Measurements from ENCODE around the gene GRID2. TPM values are rescaled to one million over a fixed set of nuclear protein-coding genes. Genes with fewer than 3 reads are reported as not detected.

GRID2 gene
- total RNA-seq, 1 experiment from 2014 or later = not detected

GRCh38 chr4:92519727-92520126, 216.0 kb downstream of the GRID2 start:
- no peak for DNase-seq (ENCODE audit: extremely low read depth, low read depth)

GRCh38 chr4:92520563-92520962, 216.8 kb downstream of the GRID2 start:
- no peak for DNase-seq (ENCODE audit: extremely low read depth, low read depth)

GRCh38 chr4:92521941-92522340, 218.2 kb downstream of the GRID2 start:
- no peak for DNase-seq (ENCODE audit: extremely low read depth, low read depth)

GRCh38 chr4:92522356-92522755, 218.6 kb downstream of the GRID2 start:
- no peak for DNase-seq (ENCODE audit: extremely low read depth, low read depth)

- no peak for DNase-seq (ENCODE audit: extremely low read depth, low read depth)
Observed at GRCh38 chr4:92524131-92524530, 220.4 kb downstream of the GRID2 start.

GRCh38 chr4:92528541-92528940, 224.8 kb downstream of the GRID2 start:
- DNase-seq (ENCODE audit: extremely low read depth, low read depth) = no peak

GRCh38 chr4:92529510-92529909, 225.7 kb downstream of the GRID2 start:
- no peak for DNase-seq (ENCODE audit: extremely low read depth, low read depth)

GRCh38 chr4:92535599-92535998, 231.8 kb downstream of the GRID2 start:
- no peak for DNase-seq (ENCODE audit: extremely low read depth, low read depth)

GRCh38 chr4:92551616-92552015, 247.8 kb downstream of the GRID2 start:
- no peak for DNase-seq (ENCODE audit: extremely low read depth, low read depth)

GRCh38 chr4:92566269-92566668, 262.5 kb downstream of the GRID2 start:
- no peak for DNase-seq (ENCODE audit: extremely low read depth, low read depth)

- DNase-seq (ENCODE audit: extremely low read depth, low read depth) = no peak
Observed at GRCh38 chr4:92580816-92581215, 277.1 kb downstream of the GRID2 start.

GRCh38 chr4:92599044-92599443, 295.3 kb downstream of the GRID2 start:
- DNase-seq (ENCODE audit: extremely low read depth, low read depth) = peak; percentile 23

- DNase-seq (ENCODE audit: extremely low read depth, low read depth) = no peak
Observed at GRCh38 chr4:92600638-92601037, 296.9 kb downstream of the GRID2 start.

GRCh38 chr4:92606227-92606626, 302.5 kb downstream of the GRID2 start:
- no peak for DNase-seq (ENCODE audit: extremely low read depth, low read depth)

- no peak for DNase-seq (ENCODE audit: extremely low read depth, low read depth)
Observed at GRCh38 chr4:92615049-92615448, 311.3 kb downstream of the GRID2 start.

GRCh38 chr4:92618968-92619367, 315.2 kb downstream of the GRID2 start:
- no peak for DNase-seq (ENCODE audit: extremely low read depth, low read depth)

- DNase-seq (ENCODE audit: extremely low read depth, low read depth) = no peak
Observed at GRCh38 chr4:92629302-92629701, 325.5 kb downstream of the GRID2 start.

GRCh38 chr4:92634882-92635281, 331.1 kb downstream of the GRID2 start:
- no peak for DNase-seq (ENCODE audit: extremely low read depth, low read depth)

- DNase-seq (ENCODE audit: extremely low read depth, low read depth) = no peak
Observed at GRCh38 chr4:92636038-92636806, 332.5 kb downstream of the GRID2 start.

- DNase-seq (ENCODE audit: extremely low read depth, low read depth) = no peak
Observed at GRCh38 chr4:92641409-92641808, 337.6 kb downstream of the GRID2 start.

- DNase-seq (ENCODE audit: extremely low read depth, low read depth) = no peak
Observed at GRCh38 chr4:92646826-92647225, 343.1 kb downstream of the GRID2 start.

GRCh38 chr4:92651536-92651935, 347.8 kb downstream of the GRID2 start:
- DNase-seq (ENCODE audit: extremely low read depth, low read depth) = no peak

GRCh38 chr4:92654084-92654483, 350.3 kb downstream of the GRID2 start:
- no peak for DNase-seq (ENCODE audit: extremely low read depth, low read depth)

All from NCI-H460 (cell line).